Testis (tissue), 2 donors: ENCODE results near the gene ANKFY1.

ENCODE experiments used
- POLR2A ChIP-seq: fragments of 450-650 bp; IDR thresholded peaks from one replicate; pipeline ENCODE4 v1.6.1; 2017; ENCODE audit warnings: antibody characterized with exemption, mild to moderate bottlenecking, moderate library complexity
- TF ChIP-seq, protein P1 (sequence below), 3 experiments: fragments of 450-650 bp in 2 of 3; fragments of 200-600 bp in 1 of 3; sonication (generic) in 1 of 3; IDR thresholded peaks; one replicate each; pipeline ENCODE4 v1.5.1; 2016 to 2019; ENCODE audit warnings: antibody characterized with exemption in 3 of 3, mild to moderate bottlenecking in 2 of 3, moderate library complexity in 1 of 3

- TF ChIP-seq, protein P1, sequence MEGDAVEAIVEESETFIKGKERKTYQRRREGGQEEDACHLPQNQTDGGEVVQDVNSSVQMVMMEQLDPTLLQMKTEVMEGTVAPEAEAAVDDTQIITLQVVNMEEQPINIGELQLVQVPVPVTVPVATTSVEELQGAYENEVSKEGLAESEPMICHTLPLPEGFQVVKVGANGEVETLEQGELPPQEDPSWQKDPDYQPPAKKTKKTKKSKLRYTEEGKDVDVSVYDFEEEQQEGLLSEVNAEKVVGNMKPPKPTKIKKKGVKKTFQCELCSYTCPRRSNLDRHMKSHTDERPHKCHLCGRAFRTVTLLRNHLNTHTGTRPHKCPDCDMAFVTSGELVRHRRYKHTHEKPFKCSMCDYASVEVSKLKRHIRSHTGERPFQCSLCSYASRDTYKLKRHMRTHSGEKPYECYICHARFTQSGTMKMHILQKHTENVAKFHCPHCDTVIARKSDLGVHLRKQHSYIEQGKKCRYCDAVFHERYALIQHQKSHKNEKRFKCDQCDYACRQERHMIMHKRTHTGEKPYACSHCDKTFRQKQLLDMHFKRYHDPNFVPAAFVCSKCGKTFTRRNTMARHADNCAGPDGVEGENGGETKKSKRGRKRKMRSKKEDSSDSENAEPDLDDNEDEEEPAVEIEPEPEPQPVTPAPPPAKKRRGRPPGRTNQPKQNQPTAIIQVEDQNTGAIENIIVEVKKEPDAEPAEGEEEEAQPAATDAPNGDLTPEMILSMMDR (IDR thresholded peaks at IDR 0.05), result no peak
- no peak for TF ChIP-seq POLR2A
These were observed 46.1 kb upstream of the ANKFY1 start for GRCh38 chr17:4309897-4310296.
